ENCODE results near the gene CXorf58.

Gene CXorf58

DNA sequence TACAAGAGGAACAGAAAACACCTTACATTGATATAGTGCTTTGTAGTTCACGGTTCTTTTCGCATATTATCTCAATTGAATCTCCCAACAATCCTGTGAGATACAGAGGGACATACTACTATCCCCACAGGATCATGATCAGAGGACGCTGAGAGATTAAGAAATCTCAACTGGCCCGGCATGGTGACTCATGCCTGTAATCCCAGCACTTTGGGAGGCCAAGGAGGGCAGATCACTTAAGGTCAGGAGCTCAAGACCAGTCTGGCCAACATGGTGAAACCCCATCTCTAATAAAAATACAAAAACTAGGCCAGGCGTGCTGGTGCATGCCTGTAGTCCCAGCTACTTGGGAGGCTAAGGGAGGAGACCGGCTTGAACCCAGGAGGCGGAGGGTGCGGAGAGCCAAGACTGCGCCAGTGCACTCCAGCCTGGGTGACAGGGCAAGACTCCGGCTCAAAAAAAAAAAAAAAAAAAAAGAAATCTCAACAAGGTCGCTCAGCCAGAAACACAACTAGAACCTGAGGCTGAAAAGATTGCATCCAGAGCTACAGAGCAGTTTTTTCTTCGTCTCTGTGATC, 7.5 kb upstream of the CXorf58 start:
- DNase-seq (ENCODE audit: low spot score) = no peak

DNA sequence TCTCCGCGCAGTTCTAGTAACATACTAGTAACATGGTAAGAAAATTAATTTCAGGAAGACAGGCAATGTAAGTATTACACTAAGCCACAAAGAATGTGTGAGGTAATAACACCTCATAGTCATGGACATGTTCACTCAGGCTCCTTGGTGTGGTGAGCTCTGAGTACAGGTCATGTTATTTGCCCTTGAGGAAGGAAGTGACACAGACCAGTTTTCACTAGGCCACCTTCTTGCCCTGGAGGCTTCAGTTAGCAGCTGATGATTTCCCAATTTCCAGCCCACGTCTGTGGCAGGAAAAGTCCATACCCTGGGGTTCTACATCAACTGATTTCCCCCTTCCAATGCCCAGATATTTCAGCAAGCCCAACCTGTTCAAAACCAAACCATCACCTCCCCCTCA, 6.7 kb upstream of the CXorf58 start:
- DNase-seq (ENCODE audit: low spot score) = peak; percentile 1

DNA sequence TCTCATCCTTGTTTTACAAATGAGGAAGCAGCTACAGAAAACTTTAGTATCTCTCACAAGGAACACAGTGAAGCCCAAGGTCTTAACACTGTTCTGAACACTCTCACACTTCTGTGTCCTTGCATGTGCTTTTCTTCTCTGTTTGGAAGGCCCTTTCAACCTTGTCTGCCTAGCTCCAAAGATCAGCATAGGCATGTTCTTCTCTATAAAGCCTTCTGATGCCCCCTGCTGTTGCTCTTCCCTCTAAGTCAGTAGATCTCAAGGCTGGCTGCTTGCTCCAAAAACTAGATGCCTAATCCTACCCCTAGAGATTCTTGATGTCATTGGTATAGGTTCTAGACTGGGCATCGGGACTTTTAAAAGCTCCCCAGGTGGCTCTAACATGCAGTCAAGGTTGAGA, 6.0 kb upstream of the CXorf58 start:
- DNase-seq (ENCODE audit: low spot score) = peak; percentile 40

DNA sequence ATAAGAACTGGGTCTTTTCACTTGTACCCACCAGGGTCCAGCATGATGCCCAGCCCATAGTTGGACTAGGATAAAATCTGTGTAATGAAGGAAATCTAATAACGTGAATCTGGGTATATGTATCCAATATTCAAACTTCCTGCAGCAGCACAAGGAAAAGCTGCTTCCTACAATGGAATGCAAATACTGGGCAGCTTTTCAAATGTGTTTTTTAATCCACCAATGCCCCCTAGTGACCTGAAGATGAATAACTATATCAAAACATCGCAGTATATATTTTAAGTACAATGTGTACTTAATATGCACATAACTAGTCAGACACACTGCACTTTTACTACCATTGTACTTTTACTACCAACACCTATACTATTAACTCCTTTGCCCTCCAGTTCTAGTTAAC, 5.4 kb upstream of the CXorf58 start:
- DNase-seq (ENCODE audit: low spot score) = peak; percentile 47

DNA sequence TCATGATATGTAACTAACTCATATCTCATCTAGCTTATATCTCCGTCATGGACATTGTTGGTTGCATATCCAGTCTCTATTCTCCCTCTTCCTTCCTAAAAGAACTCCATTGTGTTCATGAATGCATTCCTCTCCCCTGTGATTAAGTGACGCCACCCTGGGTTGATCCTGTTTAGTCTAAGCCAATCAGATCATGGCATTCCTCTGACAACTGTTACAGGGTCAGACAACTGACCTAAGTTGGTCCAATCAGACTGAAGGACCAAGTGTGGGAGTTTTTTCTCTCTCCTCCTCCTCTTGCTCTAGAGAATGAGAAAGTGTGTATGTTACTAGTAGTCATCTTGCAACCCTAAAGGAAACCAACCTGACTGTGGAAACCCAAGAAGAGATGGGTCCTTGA, 3.7 kb upstream of the CXorf58 start:
- no peak for DNase-seq (ENCODE audit: low spot score)

DNA sequence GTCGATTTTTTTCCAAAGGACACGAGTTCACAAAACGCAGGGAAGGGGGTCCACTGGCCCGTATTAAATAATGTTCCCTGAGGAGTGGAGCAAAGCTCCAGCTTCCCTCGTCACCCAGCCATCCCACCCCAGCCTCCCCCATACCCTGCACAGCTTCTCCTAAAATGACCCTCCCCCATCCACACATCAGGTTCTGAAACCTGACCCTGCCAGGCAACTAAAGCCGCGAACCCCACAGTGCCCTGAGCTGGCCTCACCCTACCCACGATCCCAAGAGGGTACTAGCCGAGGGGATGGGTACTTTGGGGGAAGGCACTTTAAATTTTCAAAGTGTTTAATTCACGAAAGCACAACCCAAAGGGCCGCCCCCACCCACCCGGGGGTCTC, 702 bp upstream of the CXorf58 start:
- DNase-seq (ENCODE audit: low spot score) = no peak

DNA sequence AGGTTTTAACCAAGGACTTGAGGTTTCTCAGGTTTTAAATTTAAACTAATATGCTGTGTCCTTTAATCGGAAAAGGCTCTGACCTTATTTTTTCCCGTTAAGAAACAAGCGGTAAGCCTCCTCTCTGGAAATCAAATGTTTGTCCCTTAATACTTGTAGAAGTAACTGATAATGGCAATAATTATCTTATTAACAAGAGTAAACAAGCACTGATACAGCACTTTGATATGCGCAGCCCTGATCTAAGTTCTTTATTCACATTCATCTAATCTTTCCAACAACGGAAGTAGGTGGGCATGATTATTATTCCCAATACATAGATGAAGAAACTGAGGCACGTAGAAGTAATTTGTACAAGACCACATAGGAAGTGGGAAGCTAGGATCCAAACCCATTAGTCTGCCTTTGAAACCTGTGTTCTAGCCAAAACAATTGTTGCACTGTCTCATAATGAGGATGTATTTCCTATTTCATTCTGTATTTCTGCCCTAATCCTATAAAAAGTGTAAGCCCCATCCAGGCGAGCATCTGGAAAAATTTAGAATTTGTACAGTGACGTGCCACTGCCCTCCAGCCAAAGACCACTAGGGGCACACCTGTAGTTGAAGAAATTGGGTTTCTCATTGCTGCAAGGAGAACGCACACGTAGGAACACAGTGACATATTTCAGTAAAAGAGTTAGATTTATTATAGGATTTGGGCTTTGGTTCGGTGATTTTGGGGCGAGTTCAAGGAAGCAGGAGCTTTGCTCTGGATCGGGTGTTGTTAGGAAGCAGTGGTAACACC, 606 bp downstream of the CXorf58 start:
- no peak for DNase-seq (ENCODE audit: low spot score)

DNA sequence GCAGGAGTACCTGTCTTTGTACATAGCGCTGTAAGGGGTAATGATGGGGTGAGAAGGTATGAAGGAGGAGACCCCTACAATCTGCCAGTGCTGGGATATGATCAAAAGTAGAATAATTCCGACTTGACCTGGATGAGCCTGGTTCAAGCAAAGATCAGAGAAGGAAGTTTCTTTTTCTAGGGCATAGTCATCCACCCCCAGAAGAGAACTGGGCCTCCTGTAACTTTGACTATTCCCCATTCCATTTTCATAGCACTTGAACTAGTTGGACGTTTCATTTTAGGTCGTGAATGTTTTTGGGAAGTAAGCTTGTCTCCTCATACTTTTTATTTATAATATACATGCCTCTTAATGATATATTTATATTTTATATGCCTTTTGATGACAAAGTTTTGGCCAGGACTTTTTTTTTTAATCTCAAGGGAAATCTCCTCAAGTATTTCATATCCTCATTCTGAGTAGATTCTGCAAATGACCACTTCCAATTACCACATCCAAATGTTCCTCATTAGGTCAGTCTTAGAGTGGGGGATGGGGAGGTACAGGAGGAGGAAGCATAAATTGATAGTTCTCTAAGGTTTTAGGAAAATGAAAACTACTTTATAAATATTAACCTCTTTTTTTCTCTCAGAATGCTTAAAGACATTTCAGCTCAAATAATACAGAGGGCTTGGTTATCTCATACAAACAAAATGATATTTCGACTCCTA, 3.5 kb downstream of the CXorf58 start:
- DNase-seq (ENCODE audit: low spot score) = no peak

DNA sequence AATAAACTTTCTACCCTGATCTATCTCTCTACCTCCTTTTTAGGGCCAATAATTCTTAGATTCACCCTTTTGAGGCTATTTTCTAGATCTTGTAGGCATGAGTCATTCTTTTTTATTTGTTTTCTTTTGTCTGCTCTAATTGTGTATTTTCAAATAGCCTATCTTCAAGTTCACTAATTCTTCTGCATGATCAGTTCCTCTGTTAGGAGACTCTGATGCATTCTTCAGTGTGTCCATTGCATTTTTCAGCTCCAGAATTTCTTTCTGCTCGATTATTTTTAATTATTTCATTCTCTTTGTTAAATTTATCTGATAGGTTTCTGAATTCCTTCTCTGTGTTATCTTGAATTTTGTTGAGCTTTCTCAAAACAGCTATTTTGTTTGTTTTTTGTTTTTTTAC, 11.3 kb downstream of the CXorf58 start:
- DNase-seq (ENCODE audit: low spot score) = no peak

DNA sequence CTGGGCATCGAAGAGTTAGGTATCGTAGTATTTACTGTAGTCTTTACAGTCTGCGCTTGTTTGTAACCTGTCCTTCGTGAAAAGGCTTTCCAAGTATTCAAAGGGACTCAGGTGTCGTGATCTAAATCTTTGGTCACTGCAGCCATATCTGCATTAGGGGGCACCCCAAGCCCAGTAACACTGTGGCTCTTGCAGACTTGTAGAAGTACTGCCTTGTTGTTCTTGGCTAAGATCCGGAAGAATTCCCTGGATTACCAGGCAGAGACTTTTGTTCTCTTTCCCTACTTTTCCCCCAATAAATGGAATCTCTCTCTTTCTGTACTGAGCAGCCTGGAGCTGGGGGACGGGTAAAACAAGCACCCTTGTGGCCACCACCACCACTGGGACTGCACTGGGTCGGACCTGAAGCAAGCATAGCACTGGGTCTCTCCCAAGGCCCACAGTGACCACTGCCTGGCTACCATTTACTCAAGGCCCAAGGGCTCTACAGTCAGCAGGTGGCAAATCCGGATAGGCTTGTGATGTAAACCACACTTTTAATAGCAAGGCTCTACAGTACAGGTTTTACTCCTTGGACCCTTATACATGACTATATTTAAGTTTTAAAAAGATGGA, 12.0 kb downstream of the CXorf58 start:
- no peak for DNase-seq (ENCODE audit: low spot score)

DNA sequence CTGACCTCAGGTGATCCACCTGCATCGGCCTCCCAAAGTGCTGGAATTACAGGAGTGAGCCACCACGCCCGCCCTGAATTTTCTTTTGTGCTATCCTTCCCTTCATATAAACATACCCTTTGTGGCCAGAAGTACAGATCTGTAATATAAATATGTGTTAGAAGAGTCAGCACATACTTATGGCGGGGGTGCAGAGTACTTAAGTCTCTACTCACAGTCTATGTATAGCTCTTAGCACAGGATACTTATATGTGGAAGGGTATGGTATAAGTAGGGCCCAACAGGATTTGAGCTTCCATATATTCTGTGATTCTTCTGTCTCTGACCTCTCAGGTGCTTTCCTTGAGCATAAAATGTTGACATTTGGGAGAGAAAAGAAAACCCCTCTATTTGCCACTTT, 18.2 kb downstream of the CXorf58 start:
- no peak for DNase-seq (ENCODE audit: low spot score)

DNA sequence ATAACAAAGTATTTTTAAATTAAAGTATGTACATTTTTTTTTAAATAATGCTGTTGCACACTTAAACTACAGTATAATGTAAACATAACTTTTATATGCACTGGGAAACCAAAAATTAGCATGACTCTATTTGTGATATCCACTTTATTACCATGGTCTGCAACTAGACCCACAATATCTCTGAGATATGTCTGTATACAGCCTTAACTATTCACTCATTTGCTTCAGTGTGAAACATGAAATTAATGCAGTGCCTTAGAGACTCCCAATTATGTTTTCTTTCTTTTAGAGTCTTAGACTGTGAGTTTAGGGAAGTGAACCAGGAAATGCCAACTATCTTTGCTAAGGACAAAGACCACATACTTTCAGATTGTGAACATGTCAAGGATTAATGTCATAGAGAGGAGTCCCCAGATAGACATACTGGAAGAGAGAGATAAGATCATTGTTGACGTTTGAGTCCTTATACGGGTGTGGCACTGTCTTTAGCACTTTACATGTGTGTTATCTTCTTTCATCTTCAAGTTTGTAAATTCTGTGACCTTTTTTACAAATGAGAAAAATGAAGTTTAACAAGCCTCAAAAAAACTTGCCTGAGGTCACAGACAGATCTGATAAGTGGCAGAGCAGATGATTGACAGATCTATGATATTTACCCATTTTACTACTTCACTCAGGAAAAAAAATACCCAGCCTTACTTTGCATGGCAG, 23.2 kb downstream of the CXorf58 start:
- peak; percentile 27 for DNase-seq (ENCODE audit: low spot score)

DNA sequence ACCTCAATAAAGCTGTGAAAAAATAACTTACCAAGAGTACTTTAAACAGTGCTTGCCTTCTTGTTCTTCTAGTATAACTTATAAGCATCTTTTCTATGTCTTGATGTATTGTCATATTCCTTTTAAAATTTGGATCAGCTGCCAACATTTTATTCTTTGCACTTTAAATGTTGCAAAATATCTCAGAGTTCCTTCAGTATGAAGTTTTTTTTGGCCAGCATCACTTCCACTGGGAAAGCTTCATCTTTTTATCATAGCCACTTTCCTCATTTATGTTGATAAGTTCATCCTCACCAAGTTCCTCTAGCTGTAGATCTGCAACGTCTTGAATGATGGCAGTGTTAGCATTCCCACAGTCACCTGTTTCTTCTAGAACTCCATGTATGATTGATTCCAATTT, 24.2 kb downstream of the CXorf58 start:
- no peak for DNase-seq (ENCODE audit: low spot score)

DNA sequence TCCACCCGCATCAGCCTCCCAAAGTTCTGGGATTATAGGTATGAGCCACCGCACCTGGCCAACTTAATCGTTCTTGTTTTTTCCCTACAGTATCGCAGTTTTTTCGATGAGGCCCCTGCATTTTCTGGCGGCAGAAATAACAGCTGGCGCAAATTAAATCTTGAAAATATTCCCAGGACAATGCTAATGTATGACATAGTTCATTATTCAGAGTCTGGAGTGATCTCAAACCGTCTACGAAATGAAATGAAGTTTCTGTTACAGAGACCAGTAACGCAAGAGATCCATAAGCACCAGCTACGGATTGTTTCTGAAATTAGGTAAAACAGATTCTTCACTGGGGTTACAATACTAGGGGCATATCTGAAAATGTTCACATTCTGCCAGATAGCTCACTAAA, 27.3 kb downstream of the CXorf58 start:
- no peak for DNase-seq (ENCODE audit: low spot score)

DNA sequence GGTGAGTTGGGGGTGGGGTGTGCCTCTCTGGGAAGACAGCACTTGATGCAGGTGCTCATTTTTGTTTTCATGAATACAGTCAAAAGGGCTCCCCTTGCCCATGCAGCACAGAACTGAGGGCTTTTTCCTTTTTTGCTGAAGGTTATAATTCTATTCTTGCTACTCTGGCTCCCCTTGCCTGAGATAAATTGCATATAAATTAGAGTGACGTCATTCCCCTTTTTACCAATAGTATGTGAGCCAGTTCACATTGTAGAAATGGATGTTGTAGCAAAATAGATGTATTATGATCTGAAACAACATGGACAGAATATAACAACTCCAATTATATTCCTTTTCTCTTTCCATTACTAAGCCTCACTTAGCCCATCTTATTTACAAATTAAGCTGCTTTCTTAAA, 28.4 kb downstream of the CXorf58 start:
- DNase-seq (ENCODE audit: low spot score) = no peak

DNA sequence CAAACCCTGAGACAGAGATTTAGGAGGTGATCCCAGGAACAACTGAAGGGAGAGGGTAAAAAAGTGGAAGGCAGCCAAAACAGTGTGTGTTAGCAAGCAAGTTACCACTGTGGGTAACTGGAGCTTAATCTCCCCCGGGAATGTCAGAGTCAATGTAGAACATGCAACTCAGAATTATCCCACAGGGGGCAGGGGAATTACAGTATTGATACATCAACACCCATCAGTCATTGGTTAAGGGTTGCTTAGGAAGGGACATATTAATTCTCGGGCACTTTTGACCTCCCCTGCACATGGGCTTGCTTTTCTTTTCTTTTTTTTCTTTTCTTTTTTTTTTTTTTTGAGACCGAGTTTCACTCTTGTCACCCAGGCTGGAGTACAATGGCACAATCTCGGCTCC, 29.3 kb downstream of the CXorf58 start:
- DNase-seq (ENCODE audit: low spot score) = no peak

DNA sequence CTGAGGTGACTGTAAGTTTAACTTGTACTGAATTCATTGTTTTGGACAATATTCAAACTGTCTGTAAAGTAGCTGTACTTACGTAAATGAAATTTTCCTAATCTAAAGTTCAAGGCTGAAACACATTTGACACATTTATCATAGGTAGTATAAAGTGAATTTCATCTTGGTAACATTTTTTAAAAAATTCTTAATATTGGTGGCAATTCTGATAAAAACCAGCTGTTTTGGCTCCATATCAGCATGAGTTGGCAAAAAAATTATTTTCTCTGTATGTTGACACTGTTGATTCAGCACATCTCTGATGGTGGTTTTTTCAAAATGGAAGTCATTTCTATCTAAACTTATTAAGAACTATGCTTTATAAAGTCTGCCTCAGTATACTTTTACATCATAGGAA, 30.9 kb downstream of the CXorf58 start:
- no peak for DNase-seq (ENCODE audit: low spot score)

DNA sequence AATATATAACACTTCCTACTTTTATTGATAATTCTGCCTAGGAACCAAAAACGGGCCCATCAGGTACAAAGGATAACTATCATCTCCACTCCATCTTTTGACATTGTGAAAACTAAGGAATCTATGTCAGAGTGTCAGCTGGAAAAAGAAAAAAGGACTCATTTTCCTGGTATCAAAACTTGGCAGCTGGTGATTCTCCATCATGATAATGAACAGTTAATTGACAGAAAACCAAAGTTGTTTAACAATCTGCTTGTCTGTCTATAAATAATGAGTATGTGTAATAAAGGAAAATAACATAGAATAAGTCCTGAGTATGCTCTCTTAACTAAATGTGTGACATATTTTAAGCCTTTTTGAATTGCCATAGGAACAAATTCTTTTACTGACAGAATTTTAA, 31.4 kb downstream of the CXorf58 start:
- DNase-seq (ENCODE audit: low spot score) = no peak

DNA sequence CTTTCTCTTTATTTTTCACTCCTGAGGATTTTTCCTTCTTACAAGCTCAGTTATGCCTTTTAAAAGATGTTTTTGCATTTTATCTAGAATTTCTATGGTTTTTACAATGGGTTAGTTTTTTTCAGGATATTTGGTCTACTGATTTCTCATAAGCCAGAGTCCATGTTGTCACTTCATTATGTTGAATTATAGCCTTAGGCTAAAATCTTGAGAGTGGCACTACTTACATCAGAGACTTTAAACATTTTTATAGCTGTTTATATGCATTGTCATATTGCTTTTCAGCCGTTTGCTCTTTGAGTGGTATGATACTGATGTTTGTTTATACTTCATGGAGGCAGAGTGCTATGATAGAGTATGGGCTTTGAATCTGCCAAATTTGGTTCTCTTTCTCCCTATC, 36.4 kb downstream of the CXorf58 start:
- no peak for DNase-seq (ENCODE audit: low spot score)

DNA sequence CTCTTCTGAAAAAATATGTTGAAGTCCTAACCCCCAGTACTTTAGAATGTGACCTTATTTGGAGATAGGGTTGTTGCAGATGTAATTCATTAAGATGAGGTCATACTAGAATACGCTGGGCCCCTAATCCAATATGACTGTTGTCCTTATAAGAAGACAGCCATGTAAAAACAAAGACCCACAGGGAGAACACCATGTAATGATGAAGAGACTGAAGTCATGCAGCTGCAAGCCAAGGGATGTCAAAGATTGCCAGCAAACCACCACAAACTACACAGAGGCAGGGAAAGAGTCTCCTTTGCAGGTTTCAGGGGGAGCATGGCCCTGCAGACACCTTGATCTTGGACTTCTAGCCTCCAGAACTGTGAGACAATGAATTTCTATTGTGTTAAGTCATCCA, 37.4 kb downstream of the CXorf58 start:
- no peak for DNase-seq (ENCODE audit: low spot score)

DNA sequence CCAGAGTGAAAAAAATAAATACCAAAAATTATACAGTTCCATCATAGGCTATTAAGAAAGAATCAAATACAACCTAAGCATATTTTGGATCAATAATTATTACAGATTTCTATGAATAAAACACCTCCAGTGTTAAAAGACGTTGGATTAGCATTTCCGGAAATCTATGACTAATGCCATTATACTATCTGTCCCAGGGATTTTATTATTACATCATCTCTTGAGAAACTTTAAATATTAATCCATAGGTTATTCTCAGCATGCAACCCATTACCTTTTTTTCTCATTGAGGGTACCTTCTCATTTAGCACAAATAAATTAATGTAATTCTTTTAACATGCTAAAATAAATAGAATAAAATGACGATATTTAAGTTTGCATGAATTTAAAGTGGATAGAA, 44.6 kb downstream of the CXorf58 start:
- no peak for DNase-seq (ENCODE audit: low spot score)
